Hematopoietic multipotent progenitor cell treated with erythropoietin and hydrocortisone succinate and interleukin-3 and kit ligand, for 8 days (in vitro differentiated cells): ENCODE results near the gene CHRM2.
"Not testable (repeated sequence)": the region's sequence is repeated elsewhere in the genome, so short reads cannot be mapped to it uniquely, and the experiment has no call there.

Source experiments
- DNase-seq: peaks from one replicate; pipeline ENCODE4 v3.0.0-alpha.2; 2015

Gene CHRM2

DNA sequence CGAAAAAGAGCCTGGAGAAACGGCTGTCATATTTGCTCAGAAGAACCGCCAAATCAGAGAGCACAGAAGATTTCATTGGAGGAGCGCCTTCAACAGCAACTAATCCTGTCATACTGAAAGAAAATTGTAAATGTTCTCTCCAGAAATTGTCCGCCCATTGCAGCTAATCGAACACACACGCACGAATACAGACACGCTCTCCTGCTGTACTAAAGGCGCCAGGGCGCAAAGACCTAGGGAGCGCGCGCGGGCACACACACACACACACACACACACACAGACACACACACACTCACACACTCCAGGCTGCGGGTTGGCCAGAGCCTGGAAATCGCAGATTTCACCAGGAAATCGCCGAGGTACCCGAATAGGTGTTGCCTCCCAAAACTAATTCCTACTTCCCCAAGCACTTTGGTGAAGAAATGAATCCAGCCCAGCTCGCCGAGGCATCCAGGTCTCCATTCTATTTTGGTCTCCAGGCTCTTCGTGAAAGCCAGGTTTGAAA, at the start of gene CHRM2:
Gene CHRM2, plus strand, starts transcription at position 157 of the 505 bp plus-strand sequence. CDS start 146,214 bp downstream, outside the sequence.
- no peak for DNase-seq

DNA sequence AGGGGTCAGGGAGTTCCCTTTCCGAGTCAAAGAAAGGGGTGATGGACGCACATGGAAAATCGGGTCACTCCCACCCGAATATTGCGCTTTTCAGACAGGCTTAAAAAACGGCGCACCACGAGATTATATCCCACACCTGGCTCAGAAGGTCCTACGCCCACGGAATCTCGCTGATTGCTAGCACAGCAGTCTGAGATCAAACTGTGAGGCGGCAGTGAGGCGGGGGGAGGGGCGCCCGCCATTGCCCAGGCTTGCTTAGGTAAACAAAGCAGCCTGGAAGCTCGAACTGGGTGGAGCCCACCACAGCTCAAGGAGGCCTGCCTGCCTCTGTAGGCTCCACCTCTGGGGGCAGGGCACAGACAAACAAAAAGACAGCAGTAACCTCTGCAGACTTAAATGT, 37.1 kb upstream of the CHRM2 start:
- DNase-seq, result not testable (repeated sequence)

- no peak for DNase-seq
Observed at GRCh38 chr7:136845899-136846465, 22.5 kb upstream of the CHRM2 start.

- DNase-seq, result no peak
Observed at GRCh38 chr7:136847858-136848257, 20.6 kb upstream of the CHRM2 start.

- no peak for DNase-seq
Observed at GRCh38 chr7:136853654-136854053, 14.8 kb upstream of the CHRM2 start.

- DNase-seq, result peak; percentile 11
Observed at GRCh38 chr7:136857573-136857972, 10.9 kb upstream of the CHRM2 start.

DNA sequence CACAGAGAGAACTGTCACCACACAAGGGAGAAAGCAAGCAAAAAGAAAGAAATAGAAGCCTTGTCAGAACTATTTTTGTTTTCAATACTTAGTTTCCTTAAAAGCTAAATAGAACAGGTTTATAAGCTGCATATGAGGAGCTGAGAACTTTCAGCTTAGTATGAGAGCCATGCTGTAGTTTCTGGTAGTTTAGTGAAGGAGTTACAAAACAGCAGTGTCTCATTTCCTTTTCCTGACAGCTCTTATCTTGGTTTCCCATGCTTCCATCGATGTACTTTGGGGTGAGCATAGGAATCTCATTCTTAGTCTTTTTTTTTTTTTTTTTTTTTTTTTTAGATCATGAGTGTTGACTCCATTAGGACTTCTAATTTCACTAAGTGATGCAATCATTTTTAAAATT, 8.6 kb upstream of the CHRM2 start:
- no peak for DNase-seq

DNA sequence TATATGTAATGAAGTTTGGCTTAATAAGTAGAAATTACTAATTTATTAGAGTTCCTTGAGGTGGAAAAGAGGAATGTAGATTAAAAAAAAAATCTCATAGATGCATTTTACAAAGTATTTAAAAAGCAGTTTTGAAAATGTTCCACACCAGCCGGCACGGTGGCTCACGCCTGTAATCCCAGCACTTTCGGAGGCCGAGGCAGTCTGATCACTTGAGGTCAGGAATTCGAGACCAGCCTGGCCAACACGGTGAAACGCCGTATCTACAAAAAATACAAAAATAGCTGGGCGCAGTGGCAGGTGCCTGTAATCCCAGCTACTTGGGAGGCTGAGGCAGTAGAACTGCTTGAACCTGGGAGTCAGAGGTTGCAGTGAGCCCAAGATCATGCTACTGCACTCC, 3.2 kb upstream of the CHRM2 start:
- DNase-seq, result no peak

GRCh38 chr7:136865777-136866176, 2.7 kb upstream of the CHRM2 start:
- DNase-seq, result no peak

DNA sequence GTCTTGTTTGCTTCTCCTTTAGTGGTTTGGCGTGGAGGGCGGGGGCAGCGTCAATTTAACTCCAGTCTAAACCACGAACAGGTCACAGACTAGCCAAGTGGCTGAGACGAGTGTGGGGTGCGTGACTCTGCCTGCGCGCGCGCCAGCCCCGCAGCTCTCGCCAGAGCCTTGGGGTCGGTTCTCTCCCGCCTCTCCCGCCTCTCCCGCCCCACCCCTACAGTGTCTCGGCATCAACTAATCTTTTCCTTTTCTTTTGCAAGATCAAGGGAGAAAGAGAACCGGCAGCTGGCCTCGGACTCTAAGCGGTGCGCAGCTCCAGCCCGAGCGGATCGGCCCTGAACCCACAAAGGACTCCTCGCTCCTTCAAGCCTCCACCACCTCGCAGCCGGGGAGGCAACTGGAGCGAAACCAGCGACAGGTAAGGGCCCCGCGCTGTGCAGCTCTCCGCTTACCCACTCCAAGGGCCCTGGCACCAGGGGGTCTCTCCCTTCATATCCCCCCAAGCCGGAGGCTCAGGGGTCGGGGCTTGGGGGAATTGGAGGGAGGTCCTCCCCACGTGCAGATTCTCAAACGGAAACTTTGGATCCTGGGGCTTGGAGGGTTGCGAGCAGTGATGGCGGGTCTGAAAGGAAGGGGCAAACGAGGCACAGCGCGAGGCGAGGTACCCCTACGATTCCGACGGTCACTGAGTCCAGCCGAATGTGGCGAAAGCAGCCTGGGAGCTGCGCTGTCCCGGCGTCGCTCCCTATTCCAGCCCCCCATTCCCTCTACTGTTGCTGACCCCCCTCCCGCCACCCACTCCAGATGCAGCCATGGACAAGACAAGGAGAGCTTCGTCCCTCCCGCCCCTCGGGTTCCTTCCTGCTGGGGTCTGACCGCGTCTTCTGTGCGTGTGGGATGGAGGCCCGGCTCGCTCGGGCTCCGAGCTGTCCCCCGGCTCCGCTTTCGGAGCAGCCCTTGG, 829 bp downstream of the CHRM2 start:
- DNase-seq, result no peak

DNA sequence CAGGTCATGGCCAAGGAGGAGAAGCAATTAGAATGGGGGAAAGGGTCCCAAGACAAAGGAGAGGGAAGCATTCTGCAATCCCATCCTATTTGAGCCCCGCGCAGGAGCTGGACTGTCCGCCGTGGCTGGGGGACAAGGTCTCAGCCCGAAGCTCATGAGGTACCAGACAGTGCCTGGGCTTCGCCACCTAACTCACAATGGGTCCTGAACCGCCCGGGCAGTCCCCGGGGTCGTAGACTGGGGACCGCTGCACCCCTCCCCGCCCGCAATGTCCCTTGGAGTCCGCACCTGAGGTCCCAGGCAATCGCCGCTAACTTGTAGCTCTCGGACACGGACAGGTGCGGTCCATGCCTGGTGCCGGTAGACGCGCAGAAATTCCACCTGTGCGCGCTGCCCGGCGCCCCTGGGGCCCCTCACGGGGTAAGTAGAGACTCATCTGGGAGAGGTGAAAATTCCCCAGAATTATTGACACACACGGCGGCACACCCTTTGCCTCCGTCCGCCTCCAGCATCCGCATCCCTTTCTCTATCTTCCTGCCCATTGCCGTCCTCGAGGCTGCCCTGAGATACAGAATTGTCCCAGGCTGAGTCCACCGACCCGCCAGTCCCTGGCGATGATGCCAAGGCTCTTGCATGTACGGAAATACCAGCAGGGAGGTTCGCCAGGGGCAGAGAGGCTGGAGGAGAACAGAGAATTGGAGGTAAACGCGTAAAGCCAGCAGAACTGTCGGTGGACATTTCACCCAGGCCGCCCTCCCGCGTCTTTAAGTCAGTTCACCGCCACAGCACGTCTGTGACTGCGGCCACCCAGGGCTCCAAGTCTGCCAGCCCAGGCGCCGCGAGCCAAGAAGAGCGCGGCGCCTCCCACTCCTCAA, 1.8 kb downstream of the CHRM2 start:
- DNase-seq, result no peak

GRCh38 chr7:136870866-136871487, 2.5 kb downstream of the CHRM2 start:
- DNase-seq, result no peak

GRCh38 chr7:136874393-136875032, 6.1 kb downstream of the CHRM2 start:
- peak; percentile 27 for DNase-seq

GRCh38 chr7:136877509-136877908, 9.1 kb downstream of the CHRM2 start:
- no peak for DNase-seq

DNA sequence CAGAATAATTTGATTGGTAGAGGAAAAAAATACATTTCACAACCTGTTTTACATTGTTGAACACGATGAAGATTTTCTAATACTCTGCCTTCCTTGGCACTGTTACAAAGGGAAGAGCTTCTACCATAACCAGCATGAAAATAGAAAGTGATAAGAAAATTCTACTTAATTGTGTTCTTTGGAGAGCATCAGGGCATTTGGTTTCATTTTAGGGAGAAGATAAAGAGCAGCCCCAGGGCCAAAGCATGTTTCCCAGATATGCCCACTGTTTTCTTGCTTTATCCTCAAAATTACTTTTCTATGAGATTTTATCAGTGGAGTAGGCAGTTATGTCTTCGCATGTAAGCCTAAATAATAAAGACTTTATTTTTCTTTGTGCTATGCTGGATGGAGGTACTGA, 9.5 kb downstream of the CHRM2 start:
- DNase-seq, result no peak

DNA sequence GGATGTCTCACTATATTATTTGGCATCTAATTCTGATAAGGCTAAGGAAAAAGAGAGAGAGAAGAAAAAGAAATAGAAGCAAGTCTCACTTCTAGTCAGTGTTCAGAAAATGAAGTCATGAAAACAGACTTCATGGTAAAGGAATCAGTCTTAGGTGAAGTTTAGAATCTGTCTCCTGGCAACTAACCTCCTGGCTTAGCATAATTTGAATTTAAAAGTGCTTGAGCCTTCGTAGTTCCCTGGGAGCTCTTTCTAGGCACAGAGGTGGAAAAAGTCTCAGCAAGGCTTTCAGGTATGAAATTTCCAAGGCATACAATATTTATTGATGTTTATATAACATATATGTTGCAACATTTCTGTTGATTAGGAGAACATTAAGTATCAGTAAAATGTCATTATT, 10.4 kb downstream of the CHRM2 start:
- no peak for DNase-seq

- peak; percentile 3 for DNase-seq
Observed at GRCh38 chr7:136883046-136883445, 14.6 kb downstream of the CHRM2 start.

- DNase-seq, result no peak
Observed at GRCh38 chr7:136884492-136884891, 16.0 kb downstream of the CHRM2 start.

- DNase-seq, result no peak
Observed at GRCh38 chr7:136887317-136887716, 18.9 kb downstream of the CHRM2 start.

- peak; percentile 9 for DNase-seq
Observed at GRCh38 chr7:136890399-136890798, 21.9 kb downstream of the CHRM2 start.

DNA sequence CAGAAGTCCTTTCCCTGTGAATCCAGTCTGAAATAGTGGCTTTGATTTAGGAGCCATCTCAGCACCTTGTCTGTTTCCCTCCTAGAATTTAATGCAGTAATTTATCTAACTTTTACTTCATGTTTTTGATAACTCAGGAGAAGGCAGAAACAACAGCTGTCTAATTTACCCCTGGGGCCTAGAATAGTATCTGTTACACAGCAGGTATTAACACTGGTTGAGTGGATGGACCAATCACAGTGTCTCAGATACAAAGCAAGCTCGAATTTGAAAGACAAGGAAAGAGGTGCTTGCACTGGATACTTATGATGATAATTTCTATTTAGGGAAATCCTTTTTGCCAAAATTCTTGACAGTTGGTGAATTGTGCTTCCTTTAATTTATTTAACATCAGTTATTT, 23.4 kb downstream of the CHRM2 start:
- DNase-seq, result no peak

GRCh38 chr7:136894789-136895188, 26.3 kb downstream of the CHRM2 start:
- DNase-seq, result no peak
